SK-N-SH (cell line): ENCODE results near the gene BBS2. TPM values are rescaled to one million over a fixed set of nuclear protein-coding genes. Genes with fewer than 3 reads are reported as not detected.

Experiments used
- CTCF ChIA-PET: fragments of 300-600, 350-600 bp; formaldehyde crosslinking; extraction: SDS; loops from one replicate; lab custom pipeline; 2021; lab: Yijun Ruan, JAX
- POLR2A ChIA-PET: fragments of 350-600 bp; sonication (Branson Sonifier 250); formaldehyde crosslinking; extraction: SDS; loops from one replicate; lab custom pipeline; 2020; ENCODE audit warnings: antibody characterized with exemption, inconsistent platforms; lab: Yijun Ruan, JAX
- DNase-seq: peaks from one replicate; pipeline ENCODE4 v3.0.0; 2012
- H2AFZ ChIP-seq: fragments of 200-600 bp; sonication (generic); 2 replicates; pipeline ENCODE4 v1.8.1; 2016; ENCODE audit warnings: antibody characterized with exemption, mild to moderate bottlenecking, low read depth
- H3F3A ChIP-seq: fragments of 200-600 bp; sonication (generic); replicated peaks from 2 replicates; pipeline ENCODE3; 2016; ENCODE audit warnings: antibody characterized with exemption, mild to moderate bottlenecking; ENCODE audit not compliant: insufficient read depth
- H3K27ac ChIP-seq, 2 experiments: fragments of 200-500 bp in 1 of 2; fragments of 200-600 bp in 1 of 2; sonication (Bioruptor generic) in 1 of 2; sonication (generic), shearing (Covaris generic) in 1 of 2; 2 replicates each; pipeline versions ENCODE4 v1.5.1 to v1.6.1; 2014 to 2016; ENCODE audit warnings: low read depth in 2 of 2, inconsistent platforms in 1 of 2, low read length in 1 of 2, mild to moderate bottlenecking in 1 of 2, mixed read lengths in 1 of 2
- H3K27me3 ChIP-seq: fragments of 200-600 bp; sonication (generic), shearing (Covaris generic); 2 replicates; pipeline ENCODE4 v1.6.1; 2016; ENCODE audit warnings: mixed run types; ENCODE audit not compliant: insufficient read depth
- H3K36me3 ChIP-seq, 2 experiments: fragments of 200-500 bp in 1 of 2; fragments of 200-600 bp in 1 of 2; sonication (Bioruptor generic) in 1 of 2; sonication (generic) in 1 of 2; replicated peaks in 1 of 2; 2 replicates each; pipeline versions ENCODE3 to v1.5.1; 2014 to 2016; ENCODE audit warnings: low read length in 1 of 2, mild to moderate bottlenecking in 1 of 2; ENCODE audit not compliant: insufficient read depth in 2 of 2, control insufficient read depth in 1 of 2
- H3K4me1 ChIP-seq, 2 experiments: fragments of 200-500 bp in 1 of 2; fragments of 200-600 bp in 1 of 2; sonication (Bioruptor generic) in 1 of 2; sonication (generic), shearing (Covaris generic) in 1 of 2; 2 replicates each; pipeline versions ENCODE4 v1.5.1 to v1.6.1; 2014 to 2016; ENCODE audit warnings: low read depth in 1 of 2, low read length in 1 of 2, mixed run types in 1 of 2; ENCODE audit not compliant: insufficient read depth in 2 of 2, control insufficient read depth in 1 of 2
- H3K4me2 ChIP-seq: fragments of 200-600 bp; sonication (generic), shearing (Covaris generic); 2 replicates; pipeline ENCODE4 v1.6.1; 2017; ENCODE audit warnings: mixed run types
- H3K4me3 ChIP-seq, 2 experiments: fragments of 200-500 bp in 1 of 2; fragments of 200-600 bp in 1 of 2; sonication (Bioruptor generic) in 1 of 2; sonication (generic), shearing (Covaris generic) in 1 of 2; 2 replicates each; pipeline versions ENCODE4 v1.5.1 to v1.8.1; 2014 to 2016; ENCODE audit warnings: low read depth in 2 of 2, inconsistent platforms in 1 of 2, low read length in 1 of 2, mild to moderate bottlenecking in 1 of 2, mixed read lengths in 1 of 2, moderate library complexity in 1 of 2
- H3K79me2 ChIP-seq: fragments of 200-600 bp; sonication (generic); 2 replicates; pipeline ENCODE4 v1.8.1; 2017; ENCODE audit warnings: mild to moderate bottlenecking; ENCODE audit not compliant: insufficient read depth
- H3K9ac ChIP-seq: fragments of 200-600 bp; sonication (generic); 2 replicates; pipeline ENCODE4 v1.6.1; 2017; ENCODE audit warnings: mixed run types
- H3K9me2 ChIP-seq: fragments of 200-600 bp; sonication (generic); 2 replicates; pipeline ENCODE4 v1.6.1; 2017; ENCODE audit warnings: mixed run types
- H3K9me3 ChIP-seq: fragments of 200-600 bp; sonication (generic); 2 replicates; pipeline ENCODE4 v1.6.1; 2017; ENCODE audit warnings: mixed run types, mild to moderate bottlenecking, moderate library complexity
- H4K20me1 ChIP-seq: fragments of 200-600 bp; sonication (generic); 2 replicates; pipeline ENCODE4 v1.6.1; 2017; ENCODE audit warnings: mild to moderate bottlenecking, mixed run types; ENCODE audit not compliant: insufficient read depth
- CHD2 ChIP-seq: fragments of 150-350 bp; IDR thresholded peaks from 2 replicates; pipeline ENCODE4 v1.6.1; 2018; ENCODE audit warnings: low read length; ENCODE audit not compliant: partially characterized antibody
- CTCF ChIP-seq: fragments of 200-600 bp; sonication (generic); IDR thresholded peaks from 2 replicates; pipeline ENCODE4 v1.6.1; 2017; ENCODE audit warnings: antibody characterized with exemption, mild to moderate bottlenecking, moderate library complexity
- EZH2phosphoT487 ChIP-seq: fragments of 200-600 bp; sonication (generic); IDR thresholded peaks from 2 replicates; pipeline ENCODE4 v1.6.1; 2017; ENCODE audit warnings: low read depth, mixed run types, mild to moderate bottlenecking, antibody characterized with exemption, moderate library complexity, borderline replicate concordance
- FOSL2 ChIP-seq: IDR thresholded peaks from 2 replicates; pipeline ENCODE4 v1.4.0; 2012; ENCODE audit warnings: low read depth, mild to moderate bottlenecking, moderate library complexity, borderline replicate concordance
- FOXJ3 ChIP-seq: sonication (generic); formaldehyde crosslinking; IDR thresholded peaks from 2 replicates; pipeline ENCODE4 v1.5.1; 2020; ENCODE audit warnings: mild to moderate bottlenecking, missing genetic modification reagents
- GABPA ChIP-seq: IDR thresholded peaks from 2 replicates; pipeline ENCODE4 v1.4.0; 2012; ENCODE audit warnings: low read depth, mild to moderate bottlenecking
- MEF2A ChIP-seq: IDR thresholded peaks from 2 replicates; pipeline ENCODE4 v1.4.0; 2012; ENCODE audit warnings: low read depth, borderline replicate concordance
- MXI1 ChIP-seq: IDR thresholded peaks from 2 replicates; pipeline ENCODE4 v1.6.1; 2012; ENCODE audit warnings: mild to moderate bottlenecking, low read depth, low read length, improper control_type of control experiment
- NFIC ChIP-seq: IDR thresholded peaks from 2 replicates; pipeline ENCODE4 v1.4.0; 2012; ENCODE audit warnings: borderline replicate concordance
- POLR2AphosphoS5 ChIP-seq: IDR thresholded peaks from 2 replicates; pipeline ENCODE4 v1.6.1; 2012; ENCODE audit warnings: low read depth, low read length
- RAD21 ChIP-seq: IDR thresholded peaks from 2 replicates; pipeline ENCODE4 v1.6.1; 2012; ENCODE audit warnings: mild to moderate bottlenecking, low read length
- RCOR1 ChIP-seq: fragments of 150-350 bp; IDR thresholded peaks from 2 replicates; pipeline ENCODE4 v1.6.1; 2017; ENCODE audit warnings: antibody characterized with exemption, low read length
- RFX5 ChIP-seq: IDR thresholded peaks from 2 replicates; pipeline ENCODE4 v1.6.1; 2012; ENCODE audit warnings: mild to moderate bottlenecking, improper control_type of control experiment, low read length
- SMC3 ChIP-seq: IDR thresholded peaks from 2 replicates; pipeline ENCODE4 v1.6.1; 2012; ENCODE audit warnings: low read depth, low read length, improper control_type of control experiment
- WGBS: methylation state at CpG from one replicate; pipeline ENCODE4 v1.1.6; 2017; ENCODE audit warnings: low lambda C conversion rate; 5-methylcytosine and 5-hydroxymethylcytosine counted together
- polyA plus RNA-seq, 3 experiments: library from polyadenylated mRNA; depleted of rRNA; stranded (reverse); fragments of >200 nt; gene quantifications; 2 replicates each; pipeline ENCODE4 v1.2.3, GENCODE V29; 2012
- TF ChIP-seq, protein P1 (sequence below): IDR thresholded peaks from 2 replicates; pipeline ENCODE4 v1.4.0; 2012; ENCODE audit warnings: low read depth, borderline replicate concordance
- TF ChIP-seq, protein P2 (sequence below): IDR thresholded peaks from 2 replicates; pipeline ENCODE4 v1.4.0; 2012; ENCODE audit warnings: low read depth, borderline replicate concordance

BBS2 gene
- polyA plus RNA-seq, 1 of the 3 experiments (the other 2 are of a cell fraction): 74.3 TPM

DNA sequence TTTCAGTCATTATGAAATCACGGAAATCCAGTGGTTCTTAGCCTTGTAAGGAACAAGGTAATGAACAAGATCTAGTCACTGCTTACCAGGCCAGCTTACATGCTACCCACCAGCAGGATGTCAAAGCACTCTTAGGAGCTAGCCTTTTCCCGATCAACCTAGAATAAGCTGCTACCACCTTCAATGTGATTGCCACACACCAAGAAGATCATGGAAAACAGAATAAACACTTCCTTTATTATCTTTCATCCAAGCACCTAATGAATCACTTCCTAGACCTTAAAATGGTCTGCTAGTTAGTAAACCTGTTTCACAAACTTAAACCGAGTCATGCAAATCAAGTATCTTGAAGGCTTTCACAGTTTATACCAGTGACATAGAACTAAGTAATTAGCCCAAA, 5.0 kb downstream of the BBS2 start (continued):
- TF ChIP-seq, protein P1, sequence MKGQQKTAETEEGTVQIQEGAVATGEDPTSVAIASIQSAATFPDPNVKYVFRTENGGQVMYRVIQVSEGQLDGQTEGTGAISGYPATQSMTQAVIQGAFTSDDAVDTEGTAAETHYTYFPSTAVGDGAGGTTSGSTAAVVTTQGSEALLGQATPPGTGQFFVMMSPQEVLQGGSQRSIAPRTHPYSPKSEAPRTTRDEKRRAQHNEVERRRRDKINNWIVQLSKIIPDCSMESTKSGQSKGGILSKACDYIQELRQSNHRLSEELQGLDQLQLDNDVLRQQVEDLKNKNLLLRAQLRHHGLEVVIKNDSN: no peak
- TF ChIP-seq RFX5: no peak

DNA sequence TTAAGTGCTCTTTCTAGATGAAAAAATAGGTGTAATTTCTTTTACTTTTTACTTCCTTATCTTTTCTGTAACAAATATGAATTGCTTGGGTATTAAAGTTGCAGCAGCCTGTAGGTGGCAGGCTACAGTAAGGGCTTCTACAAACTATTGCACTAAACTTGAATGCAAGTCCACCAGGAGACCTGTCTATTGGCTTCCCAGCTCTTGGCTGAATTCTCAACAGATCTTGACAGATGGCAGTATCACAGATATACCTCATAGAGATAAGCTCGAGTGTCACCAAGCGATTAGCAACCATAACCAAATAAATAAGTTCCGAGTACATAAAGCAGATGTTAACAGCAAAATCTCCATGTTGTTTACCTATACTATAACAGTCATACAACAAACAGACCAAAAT, 5.9 kb downstream of the BBS2 start:
- Histone ChIP-seq H3K36me3 (peaks cover 21 to 33% of the 10 kb centered on the region in 2 experiments), H3F3A (peaks cover 14% of the 10 kb centered on the region), H3K27me3 (no peaks in the 10 kb centered on the region), H3K27ac (no peak overlapping the region), H2AFZ (no peak overlapping the region), H3K4me2 (0 out of 2 replicates have a peak overlapping the region, but pooled peaks have one; percentile 15), H3K4me3 (no peak overlapping the region), H3K9me2 (no peaks in the 10 kb centered on the region), H3K4me1 (peaks cover 7 to 17% of the 10 kb centered on the region in 2 experiments; a peak in 3 of 4 replicates), H3K9me3 (no peaks in the 10 kb centered on the region; the same call in 1 of the 2 replicates), H3K9ac (no peak overlapping the region), H3K79me2 (peaks cover 85% of the 10 kb centered on the region), H4K20me1 (peaks cover 21% of the 10 kb centered on the region)
- WGBS: 80% methylated on average over 3 of the region's 3 CpGs
- POLR2A ChIA-PET: no interaction called here
- TF ChIP-seq CTCF: peak; percentile 79
- peak; percentile 72 for TF ChIP-seq RAD21
- TF ChIP-seq SMC3: peak; percentile 49
- no peak for TF ChIP-seq GABPA
- peak; percentile 37 for DNase-seq
- CTCF ChIA-PET: interaction anchor here (0.6 to 2.2 kb wide), 17 partner anchors 11 to 279 kb away, joined by 3 to 23 read pairs (median 4); no protein-coding TSS in a partner anchor

- Histone ChIP-seq H3K9ac (no peak overlapping the region), H3K36me3 (peaks cover 27 to 40% of the 10 kb centered on the region in 2 experiments), H3K4me3 (no peak overlapping the region), H3K4me2 (no peak overlapping the region), H3K9me2 (no peaks in the 10 kb centered on the region), H3K9me3 (no peaks in the 10 kb centered on the region; the same call in 1 of the 2 replicates), H3K27ac (no peak overlapping the region), H4K20me1 (peaks cover 17% of the 10 kb centered on the region), H3K27me3 (no peaks in the 10 kb centered on the region), H3K79me2 (peaks cover 82% of the 10 kb centered on the region), H2AFZ (no peak overlapping the region), H3K4me1 (peaks cover 3 to 17% of the 10 kb centered on the region in 2 experiments; a peak in 3 of 4 replicates), H3F3A (peaks cover 17% of the 10 kb centered on the region)
- TF ChIP-seq FOSL2 (no peak), CTCF (no peak), RAD21 (no peak), FOXJ3 (CRISPR knock-in tag) (no peak), MEF2A (no peak), MXI1 (no peak), RCOR1 (no peak), NFIC (no peak), EZH2phosphoT487 (no peak), POLR2AphosphoS5 (no peak), CHD2 (no peak)
- TF ChIP-seq, protein P2, sequence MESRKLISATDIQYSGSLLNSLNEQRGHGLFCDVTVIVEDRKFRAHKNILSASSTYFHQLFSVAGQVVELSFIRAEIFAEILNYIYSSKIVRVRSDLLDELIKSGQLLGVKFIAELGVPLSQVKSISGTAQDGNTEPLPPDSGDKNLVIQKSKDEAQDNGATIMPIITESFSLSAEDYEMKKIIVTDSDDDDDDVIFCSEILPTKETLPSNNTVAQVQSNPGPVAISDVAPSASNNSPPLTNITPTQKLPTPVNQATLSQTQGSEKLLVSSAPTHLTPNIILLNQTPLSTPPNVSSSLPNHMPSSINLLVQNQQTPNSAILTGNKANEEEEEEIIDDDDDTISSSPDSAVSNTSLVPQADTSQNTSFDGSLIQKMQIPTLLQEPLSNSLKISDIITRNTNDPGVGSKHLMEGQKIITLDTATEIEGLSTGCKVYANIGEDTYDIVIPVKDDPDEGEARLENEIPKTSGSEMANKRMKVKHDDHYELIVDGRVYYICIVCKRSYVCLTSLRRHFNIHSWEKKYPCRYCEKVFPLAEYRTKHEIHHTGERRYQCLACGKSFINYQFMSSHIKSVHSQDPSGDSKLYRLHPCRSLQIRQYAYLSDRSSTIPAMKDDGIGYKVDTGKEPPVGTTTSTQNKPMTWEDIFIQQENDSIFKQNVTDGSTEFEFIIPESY: no peak
- 94% methylated on average over 2 of the region's 2 CpGs for WGBS
- CTCF ChIA-PET: interaction anchor here (0.9 to 2.2 kb wide), 10 partner anchors 10 to 280 kb away, joined by 3 to 23 read pairs (median 6); no protein-coding TSS in a partner anchor
- POLR2A ChIA-PET: no interaction called here
- no peak for DNase-seq
These were observed 6.7 kb downstream of the BBS2 start for GRCh38 chr16:56513091-56513490.
